ENCODE data around the gene DDR1.

Gene DDR1

GRCh38 chr6:30942338-30943060 lies 58.2 kb downstream of the DDR1 start:
- no CpG with 5 or more reads among the region's 15 CpGs for WGBS (ENCODE audit: extremely low coverage, insufficient coverage, insufficient read length)
- Histone ChIP-seq H3K27ac (ENCODE audit: low read depth, low read length) (no peak overlapping the region), H3K9ac (ENCODE audit: low read length) (no peak overlapping the region), H3K23ac (ENCODE audit: low read length) (no peak overlapping the region), H4K8ac (ENCODE audit: low read depth, low read length) (peak overlapping the region; percentile 77), H4K12ac (ENCODE audit: low read depth, low read length) (no peak overlapping the region), H2AFZ (ENCODE audit: insufficient read depth, low read length, poor library complexity) (peak overlapping the region; percentile 18), H2AK5ac (ENCODE audit: low read length) (peak overlapping the region; percentile 7), H3K36me3 (ENCODE audit: control insufficient read depth in 1 of 2, insufficient read depth in 2 of 2, low read length in 2 of 2) (no peaks in the 10 kb centered on the region), H2BK5ac (ENCODE audit: low read depth, low read length, poor library complexity) (no peak overlapping the region), H3K27me3 (ENCODE audit: insufficient read depth, low read length) (no peaks in the 10 kb centered on the region), H3K79me2 (ENCODE audit: control insufficient read depth, insufficient read depth, low read length, poor library complexity) (no peaks in the 10 kb centered on the region), H3K14ac (ENCODE audit: low read length) (no peak overlapping the region), H3K79me1 (ENCODE audit: low read length) (peaks cover 3% of the 10 kb centered on the region), H3K4me2 (ENCODE audit: low read length) (no peak overlapping the region), H3K4ac (ENCODE audit: low read depth, low read length) (no peak overlapping the region), H3K18ac (ENCODE audit: low read length) (no peak overlapping the region), H4K91ac (ENCODE audit: low read depth, low read length) (peak overlapping the region; percentile 30), H3K9me3 (ENCODE audit: insufficient read depth, low read depth, low read length) (no peaks in the 10 kb centered on the region), H3K4me3 (ENCODE audit: low read depth, low read length) (no peak overlapping the region), H2BK120ac (ENCODE audit: insufficient read depth, low read length, poor library complexity) (no peak overlapping the region), H3K4me1 (ENCODE audit: control insufficient read depth in 1 of 2, insufficient read depth in 2 of 2, low read length in 2 of 2) (peaks cover 6 to 7% of the 10 kb centered on the region in 2 experiments), H2BK12ac (ENCODE audit: low read length) (peak overlapping the region; percentile 51)
- DNase-seq = peak; percentile 43 to 65

- whole genome bisulfite sequencing (ENCODE audit: extremely low coverage, insufficient coverage, insufficient read length) = no CpG with 5 or more reads among the region's 4 CpGs
- Histone ChIP-seq H4K12ac (ENCODE audit: low read depth, low read length) (no peak overlapping the region), H2BK120ac (ENCODE audit: insufficient read depth, low read length, poor library complexity) (no peak overlapping the region)
Observed at GRCh38 chr6:30944051-30944450, 59.7 kb downstream of the DDR1 start.

DNA sequence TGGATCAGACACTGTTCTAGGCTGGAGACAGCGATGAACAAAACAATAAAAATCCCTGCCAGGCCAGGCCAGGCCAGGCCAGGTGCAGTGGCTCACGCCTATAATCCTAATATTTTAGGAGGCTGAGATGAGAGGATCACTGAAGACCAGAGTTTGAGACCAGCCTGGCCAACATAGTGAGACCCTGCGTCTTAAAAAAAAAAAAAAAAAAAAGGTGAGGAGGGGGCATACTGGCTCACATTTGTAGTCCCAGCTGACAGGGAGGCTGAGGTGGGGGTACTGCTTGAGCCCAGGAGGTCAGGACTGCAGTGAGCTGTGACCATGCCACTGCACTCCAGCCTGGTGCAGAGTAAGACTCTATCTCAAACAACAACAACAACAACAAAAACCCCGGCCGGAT lies 61.0 kb downstream of the DDR1 start:
- H3K79me2 ChIP-seq (ENCODE audit: control insufficient read depth, insufficient read depth, low read length, poor library complexity) = no peaks in the 10 kb centered on the region
- H3K9me3 ChIP-seq (ENCODE audit: insufficient read depth, low read depth, low read length) = peaks cover 6% of the 10 kb centered on the region
- H2BK5ac ChIP-seq (ENCODE audit: low read depth, low read length, poor library complexity) = no peak overlapping the region
- no peak for DNase-seq
- H3K4ac ChIP-seq (ENCODE audit: low read depth, low read length) = no peak overlapping the region
- H3K4me1 ChIP-seq (ENCODE audit: control insufficient read depth in 1 of 2, insufficient read depth in 2 of 2, low read length in 2 of 2) = peaks cover 6 to 7% of the 10 kb centered on the region in 2 experiments
- H3K23ac ChIP-seq (ENCODE audit: low read length) = no peak overlapping the region
- no peak overlapping the region for H4K8ac ChIP-seq (ENCODE audit: low read depth, low read length)
- no peak overlapping the region for H3K4me2 ChIP-seq (ENCODE audit: low read length)
- no peaks in the 10 kb centered on the region for H3K36me3 ChIP-seq (ENCODE audit: control insufficient read depth in 1 of 2, insufficient read depth in 2 of 2, low read length in 2 of 2)
- no peak overlapping the region for H4K12ac ChIP-seq (ENCODE audit: low read depth, low read length)
- H3K9ac ChIP-seq (ENCODE audit: low read length) = no peak overlapping the region
- no peak overlapping the region for H3K18ac ChIP-seq (ENCODE audit: low read length)
- no peaks in the 10 kb centered on the region for H3K27me3 ChIP-seq (ENCODE audit: insufficient read depth, low read length)
- H2AK5ac ChIP-seq (ENCODE audit: low read length) = no peak overlapping the region
- no peak overlapping the region for H3K27ac ChIP-seq (ENCODE audit: low read depth, low read length)
- H4K91ac ChIP-seq (ENCODE audit: low read depth, low read length) = no peak overlapping the region
- H2BK12ac ChIP-seq (ENCODE audit: low read length) = no peak overlapping the region
- H3K79me1 ChIP-seq (ENCODE audit: low read length) = peaks cover 3% of the 10 kb centered on the region
- no peak overlapping the region for H3K4me3 ChIP-seq (ENCODE audit: low read depth, low read length)
- no peak overlapping the region for H2BK120ac ChIP-seq (ENCODE audit: insufficient read depth, low read length, poor library complexity)
- no peak overlapping the region for H2AFZ ChIP-seq (ENCODE audit: insufficient read depth, low read length, poor library complexity)
- no CpG with 5 or more reads among the region's 5 CpGs for WGBS (ENCODE audit: extremely low coverage, insufficient coverage, insufficient read length)
- H3K14ac ChIP-seq (ENCODE audit: low read length) = no peak overlapping the region

More at GRCh38 chr6:30944051-30944450, 59.7 kb downstream of the DDR1 start:
- no peaks in the 10 kb centered on the region for H3K27me3 ChIP-seq (ENCODE audit: insufficient read depth, low read length)
- no peak overlapping the region for H4K91ac ChIP-seq (ENCODE audit: low read depth, low read length)
- no peak overlapping the region for H3K4me2 ChIP-seq (ENCODE audit: low read length)
- H3K79me2 ChIP-seq (ENCODE audit: control insufficient read depth, insufficient read depth, low read length, poor library complexity) = no peaks in the 10 kb centered on the region
- no peak overlapping the region for H2AK5ac ChIP-seq (ENCODE audit: low read length)
- H3K9me3 ChIP-seq (ENCODE audit: insufficient read depth, low read depth, low read length) = no peaks in the 10 kb centered on the region
- H4K8ac ChIP-seq (ENCODE audit: low read depth, low read length) = no peak overlapping the region
- H3K36me3 ChIP-seq (ENCODE audit: control insufficient read depth in 1 of 2, insufficient read depth in 2 of 2, low read length in 2 of 2) = no peaks in the 10 kb centered on the region
- no peak overlapping the region for H3K4ac ChIP-seq (ENCODE audit: low read depth, low read length)
- H3K14ac ChIP-seq (ENCODE audit: low read length) = no peak overlapping the region
- no peak overlapping the region for H2AFZ ChIP-seq (ENCODE audit: insufficient read depth, low read length, poor library complexity)
- no peak overlapping the region for H3K23ac ChIP-seq (ENCODE audit: low read length)
- no peak overlapping the region for H3K4me3 ChIP-seq (ENCODE audit: low read depth, low read length)
- H3K4me1 ChIP-seq (ENCODE audit: control insufficient read depth in 1 of 2, insufficient read depth in 2 of 2, low read length in 2 of 2) = peaks cover 6 to 7% of the 10 kb centered on the region in 2 experiments
- H3K9ac ChIP-seq (ENCODE audit: low read length) = no peak overlapping the region
- no peak overlapping the region for H3K18ac ChIP-seq (ENCODE audit: low read length)
- H2BK5ac ChIP-seq (ENCODE audit: low read depth, low read length, poor library complexity) = no peak overlapping the region
- no peak overlapping the region for H2BK12ac ChIP-seq (ENCODE audit: low read length)
- DNase-seq = no peak
- H3K27ac ChIP-seq (ENCODE audit: low read depth, low read length) = no peak overlapping the region
- peaks cover 3% of the 10 kb centered on the region for H3K79me1 ChIP-seq (ENCODE audit: low read length)

DNA sequence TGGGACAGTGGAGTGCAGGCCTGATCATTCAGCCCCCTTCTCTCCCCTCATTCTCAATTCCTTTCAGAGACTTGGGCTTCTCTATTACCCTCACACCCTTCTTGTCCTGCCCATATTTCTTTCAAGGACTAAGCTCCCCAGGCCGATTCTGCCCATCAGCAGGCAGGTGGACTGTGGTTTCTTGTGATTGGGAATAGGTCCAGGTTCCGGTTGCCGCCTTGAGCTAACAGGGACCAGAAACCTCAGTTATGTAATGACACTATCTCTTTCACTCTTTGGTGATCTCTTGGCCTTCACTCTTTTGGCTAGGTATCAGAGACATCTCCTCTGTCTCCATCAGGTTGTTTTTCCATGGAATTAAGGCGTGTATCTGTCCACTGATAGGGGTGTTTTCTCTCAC lies 62.9 kb downstream of the DDR1 start:
- no peak overlapping the region for H4K12ac ChIP-seq (ENCODE audit: low read depth, low read length)
- no peak overlapping the region for H4K8ac ChIP-seq (ENCODE audit: low read depth, low read length)
- no peak overlapping the region for H3K18ac ChIP-seq (ENCODE audit: low read length)
- no peak for DNase-seq
- no CpG with 5 or more reads among the region's 4 CpGs for WGBS (ENCODE audit: extremely low coverage, insufficient coverage, insufficient read length)
- no peaks in the 10 kb centered on the region for H3K36me3 ChIP-seq (ENCODE audit: control insufficient read depth in 1 of 2, insufficient read depth in 2 of 2, low read length in 2 of 2)
- H2BK12ac ChIP-seq (ENCODE audit: low read length) = no peak overlapping the region
- no peak overlapping the region for H2AFZ ChIP-seq (ENCODE audit: insufficient read depth, low read length, poor library complexity)
- no peak overlapping the region for H4K91ac ChIP-seq (ENCODE audit: low read depth, low read length)
- no peak overlapping the region for H3K4me3 ChIP-seq (ENCODE audit: low read depth, low read length)
- peaks cover 9% of the 10 kb centered on the region for H3K9me3 ChIP-seq (ENCODE audit: insufficient read depth, low read depth, low read length)
- peaks cover 3% of the 10 kb centered on the region for H3K79me1 ChIP-seq (ENCODE audit: low read length)
- no peaks in the 10 kb centered on the region for H3K27me3 ChIP-seq (ENCODE audit: insufficient read depth, low read length)
- H2AK5ac ChIP-seq (ENCODE audit: low read length) = no peak overlapping the region
- no peak overlapping the region for H3K27ac ChIP-seq (ENCODE audit: low read depth, low read length)
- no peak overlapping the region for H3K4ac ChIP-seq (ENCODE audit: low read depth, low read length)
- no peak overlapping the region for H2BK120ac ChIP-seq (ENCODE audit: insufficient read depth, low read length, poor library complexity)
- H3K9ac ChIP-seq (ENCODE audit: low read length) = no peak overlapping the region
- H2BK5ac ChIP-seq (ENCODE audit: low read depth, low read length, poor library complexity) = no peak overlapping the region
- peaks cover 5 to 6% of the 10 kb centered on the region in 2 experiments for H3K4me1 ChIP-seq (ENCODE audit: control insufficient read depth in 1 of 2, insufficient read depth in 2 of 2, low read length in 2 of 2)
- no peak overlapping the region for H3K4me2 ChIP-seq (ENCODE audit: low read length)
- no peaks in the 10 kb centered on the region for H3K79me2 ChIP-seq (ENCODE audit: control insufficient read depth, insufficient read depth, low read length, poor library complexity)
- no peak overlapping the region for H3K23ac ChIP-seq (ENCODE audit: low read length)
- H3K14ac ChIP-seq (ENCODE audit: low read length) = no peak overlapping the region
